B cell (primary cell): Measurements from ENCODE around the gene CEP120. TPM values are rescaled to one million over a fixed set of nuclear protein-coding genes. Genes with fewer than 3 reads are reported as not detected.
"Not testable (repeated sequence)": the region's sequence is repeated elsewhere in the genome, so short reads cannot be mapped to it uniquely, and the experiment has no call there.

Experiments used
- ATAC-seq: fragments of 200-7000 bp; cut with Tn5 transposase; one replicate; pipeline ENCODE4 v1.10.0; 2021; ENCODE audit warnings: low read depth, mild to moderate bottlenecking, moderate number of reproducible peaks, moderate library complexity
- CTCF ChIA-PET: fragments of 350-600 bp; sonication (Branson Sonifier 250); formaldehyde crosslinking; loops from one replicate; lab custom pipeline; 2021; ENCODE audit warnings: antibody characterized with exemption, inconsistent platforms; lab: Charles Lee
- POLR2A ChIA-PET: fragments of 350-600 bp; sonication (Branson Sonifier 250); formaldehyde crosslinking; loops from one replicate; lab custom pipeline; 2021; ENCODE audit warnings: antibody characterized with exemption; lab: Charles Lee
- DNase-seq: peaks from one replicate; pipeline ENCODE4 v3.0.0; 2013
- H2AFZ ChIP-seq: 2 replicates; pipeline ENCODE4 v1.6.1; 2012; ENCODE audit warnings: mild to moderate bottlenecking, low read depth, low read length; ENCODE audit not compliant: insufficient read depth, poor library complexity, severe bottlenecking
- H3K27ac ChIP-seq, 2 donors: 1 replicate in 1 of 2; 2 replicates in 1 of 2; pipeline ENCODE4 v1.5.1; 2012 to 2013; ENCODE audit warnings: low read length in 2 of 2, mild to moderate bottlenecking in 2 of 2, moderate library complexity in 1 of 2
- H3K27me3 ChIP-seq, 4 experiments: fragments of 200-600 bp in 1 of 4; sonication (generic) in 1 of 4; replicated peaks in 1 of 4; 1 replicate in 2 of 4; 2 replicates in 2 of 4; pipeline versions ENCODE4 v1.6.1 to v1.7.0; 2013 to 2016; ENCODE audit warnings: low read length in 3 of 4, mild to moderate bottlenecking in 2 of 4, mixed read lengths in 1 of 4, moderate library complexity in 1 of 4; ENCODE audit not compliant: insufficient read depth in 4 of 4, control insufficient read depth in 3 of 4; ENCODE audit errors: control extremely low read depth in 1 of 4
- H3K36me3 ChIP-seq, 2 experiments: replicated peaks in 1 of 2; 1 replicate in 1 of 2; 2 replicates in 1 of 2; pipeline versions ENCODE4 v1.6.1 to v1.7.1; 2013; ENCODE audit warnings: low read length in 1 of 2; ENCODE audit not compliant: insufficient read depth in 2 of 2, control insufficient read depth in 1 of 2; ENCODE audit errors: control extremely low read depth in 1 of 2, extremely low read depth in 1 of 2
- H3K4me1 ChIP-seq, 2 donors: fragments of 200-600 bp in 1 of 2; sonication (generic) in 1 of 2; 1 replicate in 1 of 2; 2 replicates in 1 of 2; pipeline versions ENCODE4 v1.5.1 to v1.6.1; 2013 to 2017; ENCODE audit warnings: low read length in 2 of 2; ENCODE audit not compliant: control insufficient read depth in 2 of 2, insufficient read depth in 2 of 2
- H3K4me2 ChIP-seq: replicated peaks from 2 replicates; pipeline ENCODE3; 2012; ENCODE audit warnings: mild to moderate bottlenecking, low read depth, low read length; ENCODE audit not compliant: poor library complexity, severe bottlenecking
- H3K4me3 ChIP-seq, 5 experiments: fragments of 200-600 bp in 1 of 5; sonication (generic) in 1 of 5; 1 replicate in 3 of 5; 2 replicates in 2 of 5; pipeline versions ENCODE4 v1.5.1 to v1.7.0; 2011 to 2016; ENCODE audit warnings: low read length in 4 of 5, mild to moderate bottlenecking in 4 of 5, low read depth in 2 of 5, control low read depth in 1 of 5, moderate library complexity in 1 of 5; ENCODE audit not compliant: insufficient read depth in 1 of 5; ENCODE audit errors: control extremely low read depth in 1 of 5, extremely low read depth in 1 of 5
- H3K79me2 ChIP-seq: fragments of 200-600 bp; sonication (generic); one replicate; pipeline ENCODE4 v1.6.0; 2016; ENCODE audit warnings: low read length; ENCODE audit not compliant: control insufficient read depth, insufficient read depth
- H3K9ac ChIP-seq: fragments of 200-600 bp; sonication (generic); 2 replicates; pipeline ENCODE4 v1.6.1; 2017; ENCODE audit warnings: mild to moderate bottlenecking, low read length, moderate library complexity
- H3K9me3 ChIP-seq, 3 donors: one replicate each; pipeline versions ENCODE4 v1.6.1 to v1.7.1; 2013; ENCODE audit warnings: low read length in 2 of 3; ENCODE audit not compliant: control insufficient read depth in 2 of 3, insufficient read depth in 1 of 3; ENCODE audit errors: control extremely low read depth in 1 of 3
- H4K20me1 ChIP-seq: 2 replicates; pipeline ENCODE4 v1.6.0; 2012; ENCODE audit warnings: mild to moderate bottlenecking, low read length; ENCODE audit not compliant: insufficient read depth, control insufficient read depth, poor library complexity, severe bottlenecking
- H3K27ac Mint-ChIP-seq: one replicate; pipeline ENCODE4 v1.8.0; 2021; ENCODE audit warnings: mixed read lengths
- H3K27me3 Mint-ChIP-seq: one replicate; pipeline ENCODE4 v1.8.0; 2021; ENCODE audit warnings: mixed read lengths
- H3K4me1 Mint-ChIP-seq: one replicate; pipeline ENCODE4 v1.8.0; 2021; ENCODE audit warnings: mixed read lengths
- H3K4me3 Mint-ChIP-seq: one replicate; pipeline ENCODE4 v1.8.0; 2021; ENCODE audit warnings: mixed read lengths
- H3K9me3 Mint-ChIP-seq: one replicate; pipeline ENCODE4 v1.8.0; 2022; ENCODE audit warnings: mixed read lengths; ENCODE audit not compliant: insufficient read depth
- CTCF ChIP-seq: fragments of 200-600 bp; IDR thresholded peaks from one replicate; pipeline ENCODE4 v1.8.0; 2022; ENCODE audit warnings: antibody characterized with exemption, mild to moderate bottlenecking
- EZH2 ChIP-seq: IDR thresholded peaks from 2 replicates; pipeline ENCODE4 v1.6.1; 2012; ENCODE audit warnings: borderline replicate concordance, low read depth, mild to moderate bottlenecking, moderate library complexity, low read length; ENCODE audit not compliant: insufficient read depth, poor library complexity, severe bottlenecking
- WGBS: methylation state at CpG from one replicate; pipeline ENCODE4 v1.1.5; 2013; ENCODE audit warnings: missing lambda C conversion rate; ENCODE audit not compliant: insufficient coverage; 5-methylcytosine and 5-hydroxymethylcytosine counted together
- intact Hi-C: fragments of 100-400 bp; cut with micrococcal nuclease; formaldehyde crosslinking; loops from one replicate; pipeline ENCODE4 v1.10.0; 2022
- polyA plus RNA-seq: library from polyadenylated mRNA; depleted of rRNA; stranded (reverse); fragments of >200 nt; gene quantifications from 2 replicates; pipeline ENCODE4 v1.2.3, GENCODE V29; 2012
- total RNA-seq, 2 donors: library from RNA; stranded (reverse); fragments of 120-200 nt in 1 of 2; gene quantifications; 1 replicate in 1 of 2; 2 replicates in 1 of 2; pipeline versions ENCODE4 v1.2.3 to v1.2.4, GENCODE V29; 2013 to 2022

CEP120 gene
- total and polyA plus RNA-seq, 2 donors (not counting 1 experiment from before 2014, with no cell fraction given) = 15.7 to 89.7 TPM

GRCh38 chr5:123412206-123412605, 11.0 kb downstream of the CEP120 start:
- Histone ChIP-seq H3K9ac (no peak overlapping the region), H4K20me1 (no peaks in the 10 kb centered on the region), H3K4me1 (no peaks in the 10 kb centered on the region), H3K9me3 (no peaks in the 10 kb centered on the region), H3K36me3 (peaks cover 15 to 60% of the 10 kb centered on the region in 2 experiments), H3K4me3 (no peak overlapping the region), H3K4me2 (no peak overlapping the region), H3K27ac (no peak overlapping the region), H2AFZ (no peak overlapping the region), H3K79me2 (peaks cover 21% of the 10 kb centered on the region), H3K27me3 (no peaks in the 10 kb centered on the region)
- POLR2A ChIA-PET = no interaction called here
- Mint-ChIP-seq H3K27me3 (no peaks in the 10 kb centered on the region), H3K4me3 (no peak overlapping the region), H3K27ac (no peak overlapping the region), H3K4me1 (peaks cover 11% of the 10 kb centered on the region), H3K9me3 (no peaks in the 10 kb centered on the region)
- DNase-seq = no peak
- TF ChIP-seq CTCF = no peak
- TF ChIP-seq EZH2 = no peak
- ATAC-seq = no peak
- intact Hi-C loops = no loop called here
- CTCF ChIA-PET = interaction anchor here (0.6 to 2.6 kb wide), 3 partner anchors 11 to 199 kb away, joined by 3 to 8 read pairs (median 6); partner anchors contain the start of gene CEP120
- WGBS = 83% methylated on average over 1 of the region's 3 CpGs

- H3K27me3 Mint-ChIP-seq, POLR2A ChIA-PET, ATAC-seq, intact Hi-C loops, H3K9me3 Mint-ChIP-seq, H3K27ac ChIP-seq, H3K4me2 ChIP-seq, H3K9ac ChIP-seq, H4K20me1 ChIP-seq, H3K27me3 ChIP-seq, H3K9me3 ChIP-seq, H2AFZ ChIP-seq, H3K4me3 Mint-ChIP-seq, H3K79me2 ChIP-seq, H3K4me3 ChIP-seq, DNase-seq: not testable (repeated sequence)
- peaks cover 15 to 41% of the 10 kb centered on the region in 2 experiments for H3K36me3 ChIP-seq
- Mint-ChIP-seq H3K27ac (peak overlapping the region; percentile 46), H3K4me1 (peaks cover 30% of the 10 kb centered on the region)
- CTCF ChIA-PET = interaction anchor here (1.0 to 1.3 kb wide), 2 partner anchors 21 to 209 kb away, joined by 3 to 5 read pairs; partner anchors contain the start of gene CEP120
- H3K4me1 ChIP-seq = peaks cover 18 to 27% of the 10 kb centered on the region in 2 donors
- 90% methylated on average over 12 of the region's 12 CpGs for WGBS
Measured at GRCh38 chr5:123401999-123402398, 21.2 kb downstream of the CEP120 start.
